Left ventricle myocardium inferior (tissue), 1 donor: ENCODE measurements around the gene ANKUB1. TPM values are rescaled to one million over a fixed set of nuclear protein-coding genes. Genes with fewer than 3 reads are reported as not detected.
A peak's percentile ranks its signal among the peaks of the same experiment; 100 is the strongest.

Experiments
- DNase-seq: peaks from one replicate; pipeline ENCODE4 v3.0.0-alpha.2; 2020
- H3K27ac ChIP-seq: fragments of 200-600 bp; replicated peaks from 2 replicates; pipeline ENCODE4 v1.8.0; 2021
- H3K27me3 ChIP-seq: fragments of 200-600 bp; 2 replicates; pipeline ENCODE4 v1.8.0; 2021; ENCODE audit warnings: low read depth
- H3K36me3 ChIP-seq: fragments of 200-600 bp; 2 replicates; pipeline ENCODE4 v1.8.0; 2021
- H3K4me1 ChIP-seq: fragments of 200-600 bp; 2 replicates; pipeline ENCODE4 v1.8.0; 2021
- H3K4me3 ChIP-seq: fragments of 200-600 bp; 2 replicates; pipeline ENCODE4 v1.8.0; 2021; ENCODE audit warnings: mild to moderate bottlenecking, moderate library complexity
- H3K9me3 ChIP-seq: fragments of 200-600 bp; replicated peaks from 2 replicates; pipeline ENCODE4 v1.8.0; 2021
- CTCF ChIP-seq: fragments of 200-600 bp; IDR thresholded peaks from 2 replicates; pipeline ENCODE4 v1.8.0; 2021; ENCODE audit warnings: antibody characterized with exemption, mild to moderate bottlenecking, borderline replicate concordance
- intact Hi-C: fragments of 100-400 bp; cut with micrococcal nuclease; formaldehyde crosslinking; loops from one replicate; pipeline ENCODE4 v1.11.0; 2022
- total RNA-seq: library from RNA; stranded (reverse); fragmentation: NEBNext Ultra II Directional; extraction: Animal tissue kit (Norgen Biotek cat#: 25700); gene quantifications from one replicate; pipeline ENCODE4 v1.2.1, GENCODE V29; 2021
- donor health status: DM: no; HTN: yes; CAD: no; lungs with severe emphysema.

ANKUB1 gene
- total RNA-seq, 1 donor from 2014 or later, result not detected

GRCh38 chr3:149781741-149782140, 10.6 kb downstream of the ANKUB1 start:
- H3K27me3 ChIP-seq, result no peaks in the 10 kb centered on the region
- no peaks in the 10 kb centered on the region for H3K36me3 ChIP-seq
- H3K9me3 ChIP-seq, result no peaks in the 10 kb centered on the region
- TF ChIP-seq CTCF, result no peak
- H3K4me1 ChIP-seq, result peaks cover 5% of the 10 kb centered on the region
- no peak for DNase-seq
- H3K4me3 ChIP-seq, result no peak overlapping the region
- intact Hi-C loops, result no loop called here
- peak overlapping the region; percentile 24 for H3K27ac ChIP-seq

- Histone ChIP-seq H3K27me3 (no peaks in the 10 kb centered on the region), H3K4me3 (no peak overlapping the region)
These were observed 11.1 kb downstream of the ANKUB1 start for GRCh38 chr3:149781211-149781610.

GRCh38 chr3:149777414-149778214, 14.7 kb downstream of the ANKUB1 start:
- no peaks in the 10 kb centered on the region for H3K36me3 ChIP-seq
- TF ChIP-seq CTCF, result no peak
- H3K27me3 ChIP-seq, result no peaks in the 10 kb centered on the region
- no peaks in the 10 kb centered on the region for H3K9me3 ChIP-seq
- no peaks in the 10 kb centered on the region for H3K4me1 ChIP-seq
- intact Hi-C loops, result no loop called here
- H3K4me3 ChIP-seq, result no peak overlapping the region
- H3K27ac ChIP-seq, result no peak overlapping the region
- no peak for DNase-seq

More at GRCh38 chr3:149781211-149781610, 11.1 kb downstream of the ANKUB1 start:
- no peaks in the 10 kb centered on the region for H3K9me3 ChIP-seq
- intact Hi-C loops, result no loop called here
- H3K27ac ChIP-seq, result peak overlapping the region; percentile 24
- H3K4me1 ChIP-seq, result peaks cover 5% of the 10 kb centered on the region
- H3K36me3 ChIP-seq, result no peaks in the 10 kb centered on the region
- no peak for TF ChIP-seq CTCF
- no peak for DNase-seq

GRCh38 chr3:149776170-149776569, 16.2 kb downstream of the ANKUB1 start:
- Histone ChIP-seq H3K27me3 (no peaks in the 10 kb centered on the region), H3K27ac (no peak overlapping the region), H3K4me1 (no peaks in the 10 kb centered on the region), H3K36me3 (no peaks in the 10 kb centered on the region), H3K9me3 (no peaks in the 10 kb centered on the region), H3K4me3 (no peak overlapping the region)
- TF ChIP-seq CTCF, result no peak
- no peak for DNase-seq
- intact Hi-C loops, result no loop called here

GRCh38 chr3:149772861-149773260, 19.5 kb downstream of the ANKUB1 start:
- no peak for TF ChIP-seq CTCF
- peaks cover 9% of the 10 kb centered on the region for H3K27me3 ChIP-seq
- H3K4me3 ChIP-seq, result no peak overlapping the region
- H3K36me3 ChIP-seq, result no peaks in the 10 kb centered on the region
- intact Hi-C loops, result loop anchor here (5.0 kb wide), 1 partner anchor 261 kb away; no protein-coding TSS in a partner anchor
- DNase-seq, result no peak
- H3K9me3 ChIP-seq, result no peaks in the 10 kb centered on the region
- no peak overlapping the region for H3K27ac ChIP-seq
- no peaks in the 10 kb centered on the region for H3K4me1 ChIP-seq
